Activated T-helper 9 cell treated with anti-CD3 and anti-CD28 coated beads, Interleukin-2, amount 50 U/mL, for 16 hours (primary cell): ENCODE results near the gene EPS8L1.

Experiments
- DNase-seq: peaks from one replicate; pipeline ENCODE4 v3.0.0-alpha.2; 2020; ENCODE audit warnings: low read depth

Gene EPS8L1

GRCh38 chr19:55080121-55080967 lies 4.7 kb downstream of the EPS8L1 start:
- peak; percentile 31 for DNase-seq

DNA sequence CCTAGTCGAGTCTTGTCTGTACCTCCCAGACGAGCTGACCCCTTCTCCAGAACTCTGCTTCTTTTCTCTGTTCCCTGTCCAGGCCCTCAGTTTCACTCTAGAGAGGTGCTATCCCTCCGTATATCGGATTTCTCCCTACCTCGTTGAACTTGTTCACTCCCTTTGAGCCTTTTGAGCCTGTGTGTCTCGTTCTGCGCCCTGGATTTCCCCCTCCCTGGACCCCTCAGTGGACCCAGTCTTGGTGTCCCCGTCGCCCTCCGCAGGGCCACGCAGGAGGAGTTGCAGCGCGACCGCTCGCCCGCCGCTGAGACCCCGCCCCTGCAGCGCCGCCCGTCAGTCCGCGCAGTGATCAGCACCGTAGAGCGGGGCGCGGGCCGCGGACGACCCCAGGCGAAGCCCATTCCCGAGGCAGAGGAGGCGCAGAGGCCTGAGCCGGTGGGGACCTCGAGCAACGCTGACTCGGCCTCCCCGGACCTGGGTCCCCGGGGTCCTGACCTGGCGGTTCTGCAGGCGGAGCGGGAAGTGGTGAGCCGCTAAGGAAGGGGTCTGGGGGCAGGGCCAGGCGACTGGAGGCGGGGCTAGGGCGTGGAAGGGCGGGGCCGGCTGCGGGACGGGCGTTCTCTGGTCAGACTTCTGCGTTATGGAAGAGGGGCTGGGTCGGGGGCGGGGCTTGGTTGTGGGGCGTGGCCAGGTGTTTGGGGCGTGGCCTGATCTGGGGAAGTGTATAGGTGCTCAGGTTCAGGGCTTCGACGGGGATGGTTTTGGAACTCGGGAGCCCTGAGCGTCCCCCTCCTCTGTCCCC lies 5.5 kb downstream of the EPS8L1 start:
- peak; percentile 72 for DNase-seq

DNA sequence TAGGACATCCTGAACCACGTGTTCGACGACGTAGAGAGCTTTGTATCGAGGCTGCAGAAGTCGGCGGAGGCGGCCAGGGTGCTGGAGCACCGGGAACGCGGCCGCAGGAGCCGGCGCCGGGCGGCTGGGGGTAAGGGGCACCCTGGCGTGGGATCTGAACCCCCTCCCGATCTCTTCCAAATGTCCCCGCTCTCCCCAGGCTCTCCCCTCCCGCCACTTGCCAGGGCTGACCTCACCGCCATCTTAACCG lies 6.0 kb downstream of the EPS8L1 start:
- DNase-seq = no peak

- no peak for DNase-seq
Measured at GRCh38 chr19:55082020-55082851, 6.6 kb downstream of the EPS8L1 start.

DNA sequence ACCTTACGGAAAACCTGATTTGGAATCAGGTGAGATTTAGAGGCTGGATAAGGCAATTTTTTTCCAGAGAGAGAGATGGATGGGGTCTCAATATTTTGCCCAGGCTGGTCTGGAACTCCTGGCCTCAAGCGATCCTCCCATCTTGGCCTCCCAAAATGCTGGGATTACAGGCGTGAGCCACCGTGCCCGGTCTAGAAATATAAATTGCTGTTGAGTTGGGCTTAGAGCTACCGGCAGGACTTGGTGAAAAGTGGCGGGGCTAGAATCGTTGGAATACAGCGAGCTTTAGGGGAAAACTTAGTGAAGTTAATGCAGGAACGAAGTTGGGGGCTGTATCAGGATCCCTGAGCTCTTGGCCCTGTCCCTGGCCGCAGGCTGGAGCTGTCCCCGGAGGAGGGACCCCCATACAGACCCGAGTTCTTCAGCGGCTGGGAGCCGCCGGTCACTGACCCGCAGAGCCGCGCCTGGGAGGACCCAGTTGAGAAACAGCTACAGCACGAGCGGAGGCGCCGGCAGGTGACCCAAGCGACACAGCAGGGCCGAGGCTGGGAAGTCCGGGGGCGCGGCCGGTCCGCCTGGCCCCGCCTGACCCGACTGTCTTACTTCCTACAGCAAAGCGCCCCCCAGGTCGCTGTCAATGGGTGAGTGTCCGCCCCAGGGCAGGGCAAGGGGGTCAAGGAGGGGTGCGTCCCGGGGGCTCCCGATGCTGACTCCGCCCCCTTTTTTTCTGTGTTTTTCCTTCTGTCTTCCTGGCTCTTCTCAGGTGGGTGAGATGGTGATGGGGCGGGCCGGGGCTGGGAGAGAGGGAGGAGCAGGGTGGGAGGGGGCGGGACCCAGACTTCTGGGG lies 7.6 kb downstream of the EPS8L1 start:
- DNase-seq = no peak

GRCh38 chr19:55084416-55084815 lies 8.7 kb downstream of the EPS8L1 start:
- no peak for DNase-seq

DNA sequence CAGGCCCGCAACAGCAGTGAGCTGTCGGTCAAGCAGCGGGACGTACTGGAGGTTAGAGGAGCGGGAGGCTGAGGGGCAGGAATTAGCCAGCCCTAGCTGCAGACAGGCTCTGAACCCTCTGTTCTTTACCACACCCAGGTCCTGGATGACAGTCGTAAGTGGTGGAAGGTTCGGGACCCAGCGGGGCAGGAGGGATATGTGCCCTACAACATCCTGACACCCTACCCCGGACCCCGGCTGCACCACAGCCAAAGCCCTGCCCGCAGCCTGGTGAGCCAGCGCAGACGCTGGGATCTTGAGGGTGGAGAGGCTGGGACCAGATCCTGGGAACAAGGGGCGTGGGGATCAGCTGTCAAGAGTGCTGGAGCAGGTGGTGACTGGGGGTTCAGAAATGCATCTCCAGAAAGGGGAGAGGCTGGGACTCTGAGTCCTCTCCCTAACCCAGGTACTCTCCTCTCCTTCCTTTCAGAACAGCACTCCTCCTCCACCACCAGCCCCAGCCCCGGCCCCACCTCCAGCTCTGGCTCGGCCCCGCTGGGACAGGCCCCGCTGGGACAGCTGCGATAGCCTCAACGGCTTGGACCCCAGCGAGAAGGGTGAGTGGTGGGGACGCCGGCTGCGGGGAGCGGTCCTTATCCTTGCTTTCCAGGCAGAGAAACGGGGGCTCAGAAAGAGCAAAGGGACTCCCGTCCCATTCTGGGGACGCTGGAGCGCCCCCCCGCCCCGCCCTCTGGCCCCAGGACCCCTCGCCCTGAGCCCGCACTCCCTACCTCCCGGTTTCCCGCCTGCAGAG lies 10.4 kb downstream of the EPS8L1 start:
- DNase-seq = no peak

DNA sequence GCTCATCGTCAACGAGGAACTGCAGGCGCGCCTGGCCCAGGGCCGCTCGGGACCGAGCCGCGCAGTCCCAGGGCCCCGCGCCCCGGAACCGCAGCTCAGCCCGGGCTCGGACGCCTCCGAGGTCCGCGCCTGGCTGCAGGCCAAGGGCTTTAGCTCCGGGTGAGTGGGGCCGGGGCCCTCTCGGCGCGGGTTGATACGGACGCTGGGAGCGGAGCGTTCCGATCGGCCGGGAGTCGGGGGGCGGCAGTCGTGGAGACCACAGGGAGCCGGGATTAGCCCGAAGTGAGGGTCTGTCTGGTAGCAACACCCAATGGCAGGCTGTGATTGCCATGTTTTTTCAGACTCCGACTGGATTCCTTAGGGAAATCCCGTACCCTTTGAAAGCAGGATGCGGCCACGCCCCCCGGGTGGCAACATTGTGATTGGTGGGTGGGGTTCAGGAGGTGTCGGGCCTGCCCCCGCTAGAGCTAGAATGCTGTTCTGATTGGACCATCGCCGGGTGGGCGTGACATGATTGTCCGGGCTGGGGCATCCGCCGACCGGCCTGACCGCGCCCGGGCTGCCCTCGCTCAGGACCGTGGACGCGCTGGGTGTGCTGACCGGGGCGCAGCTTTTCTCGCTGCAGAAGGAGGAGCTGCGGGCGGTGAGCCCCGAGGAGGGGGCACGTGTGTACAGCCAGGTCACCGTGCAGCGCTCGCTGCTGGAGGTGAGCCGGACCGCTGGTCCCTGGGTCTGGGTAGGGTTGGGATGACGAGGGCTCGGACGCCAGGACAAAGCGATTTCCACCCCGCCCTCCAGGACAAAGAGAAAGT lies 11.3 kb downstream of the EPS8L1 start:
- no peak for DNase-seq

GRCh38 chr19:55087542-55087901 lies 11.9 kb downstream of the EPS8L1 start:
- DNase-seq = no peak

DNA sequence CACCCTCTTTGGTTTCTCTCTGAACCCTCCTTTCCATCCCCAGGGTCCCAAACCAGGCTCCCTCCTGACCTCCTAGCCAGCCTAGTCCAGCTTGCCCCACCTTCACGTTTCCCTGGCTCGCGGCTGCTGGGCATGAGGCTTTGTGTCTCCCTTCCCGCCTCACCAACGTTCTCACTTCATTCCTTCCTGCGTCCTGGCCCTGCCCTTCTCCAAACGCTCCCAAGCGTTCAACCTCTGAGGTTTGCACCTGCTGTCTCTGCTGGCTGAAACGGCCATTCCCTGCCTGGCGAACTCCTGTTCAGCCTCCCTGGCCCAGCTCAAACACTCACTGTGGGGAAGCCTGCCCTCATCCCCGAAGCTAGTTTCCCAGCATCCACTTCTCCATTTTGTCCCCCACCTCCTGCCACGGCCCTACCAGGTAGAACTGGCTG lies 12.4 kb downstream of the EPS8L1 start:
- DNase-seq = no peak

- DNase-seq = peak; percentile 65
Measured at GRCh38 chr19:55088543-55089341, 13.1 kb downstream of the EPS8L1 start.

GRCh38 chr19:55089342-55089944 lies 13.8 kb downstream of the EPS8L1 start:
- DNase-seq = no peak

GRCh38 chr19:55090564-55090963 lies 14.9 kb downstream of the EPS8L1 start:
- no peak for DNase-seq

- no peak for DNase-seq
Measured at GRCh38 chr19:55091126-55091910, 15.6 kb downstream of the EPS8L1 start.

GRCh38 chr19:55091955-55092354 lies 16.3 kb downstream of the EPS8L1 start:
- no peak for DNase-seq

GRCh38 chr19:55092423-55093318 lies 17.0 kb downstream of the EPS8L1 start:
- no peak for DNase-seq
